Heart right ventricle (tissue), 16 donors: ENCODE data around the gene FAM20B. TPM values are rescaled to one million over a fixed set of nuclear protein-coding genes. Genes with fewer than 3 reads are reported as not detected.

Source experiments
- ATAC-seq, 8 donors: fragments of 200-7000 bp; cut with Tn5 transposase; one replicate each; pipeline ENCODE4 v1.9.1; 2020; ENCODE audit warnings: mild to moderate bottlenecking in 8 of 8, moderate library complexity in 8 of 8, moderate number of reproducible peaks in 1 of 8
- DNase-seq, 2 donors: peaks; one replicate each; pipeline ENCODE4 v3.0.0-alpha.2; 2020
- H3K27ac ChIP-seq, 10 donors: fragments of 200-600 bp; sonication (generic) in 2 of 10; one replicate each; pipeline versions ENCODE4 v1.5.0 to v1.8.0; 2020 to 2022; ENCODE audit warnings: mild to moderate bottlenecking in 3 of 10
- H3K27me3 ChIP-seq, 7 donors: fragments of 200-600 bp; one replicate each; pipeline ENCODE4 v1.8.0; 2021 to 2022; ENCODE audit warnings: mild to moderate bottlenecking in 2 of 7
- H3K36me3 ChIP-seq, 9 donors: fragments of 200-600 bp; sonication (generic) in 1 of 9; one replicate each; pipeline versions ENCODE4 v1.5.0 to v1.8.0; 2020 to 2022; ENCODE audit warnings: mild to moderate bottlenecking in 2 of 9
- H3K4me1 ChIP-seq, 9 donors: fragments of 200-600 bp; sonication (generic) in 1 of 9; one replicate each; pipeline versions ENCODE4 v1.5.0 to v1.8.0; 2020 to 2022; ENCODE audit warnings: mild to moderate bottlenecking in 4 of 9
- H3K4me3 ChIP-seq, 10 donors: fragments of 200-600 bp; sonication (generic) in 2 of 10; one replicate each; pipeline versions ENCODE4 v1.5.0 to v1.8.0; 2020 to 2022; ENCODE audit warnings: mild to moderate bottlenecking in 7 of 10, moderate library complexity in 2 of 10
- H3K9me3 ChIP-seq, 11 donors: fragments of 200-600 bp in 10 of 11; sonication (generic) in 2 of 11; one replicate each; pipeline versions ENCODE4 v1.5.0 to v1.8.0; 2013 to 2022; ENCODE audit warnings: mild to moderate bottlenecking in 2 of 11, control low read depth in 1 of 11, moderate library complexity in 1 of 11
- WGBS, 2 donors: extraction: QIAGEN DNeasy Blood & Tissue Kit; methylation state at CpG; one replicate each; pipeline ENCODE4 v1.1.7; 2013; ENCODE audit warnings: inconsistent platforms in 1 of 2; 5-methylcytosine and 5-hydroxymethylcytosine counted together
- intact Hi-C, 10 donors: fragments of 100-400 bp; cut with DNase I; formaldehyde crosslinking; loops; one replicate each; pipeline versions ENCODE4 v1.11.1 to v1.14.2; 2022
- polyA plus RNA-seq, 2 donors: library from polyadenylated mRNA; stranded (reverse); fragments of 200-250 nt; gene quantifications; one replicate each; pipeline ENCODE4 v1.2.3, GENCODE V29; 2013
- total RNA-seq, 10 donors: library from RNA; stranded (reverse); fragmentation: NEBNext Ultra II Directional in 3 of 10; extraction: Animal tissue kit (Norgen Biotek cat#: 25700) in 3 of 10; gene quantifications; one replicate each; pipeline versions ENCODE4 v1.2.1 to v1.2.4, GENCODE V29; 2021 to 2023
- TF ChIP-seq, protein P1 (sequence below), 9 donors: fragments of 200-600 bp; sonication (generic) in 2 of 9; IDR thresholded peaks; one replicate each; pipeline versions ENCODE4 v1.5.0 to v1.8.0; 2021 to 2022; ENCODE audit warnings: antibody characterized with exemption in 9 of 9, mild to moderate bottlenecking in 5 of 9, moderate library complexity in 1 of 9
- donor health status: Arrhythmogenic right ventricular cardiomyopathy.
- donor health status: ischemic (EF 13 %, LVEDD 7.1; RV severe dilation, severe dysfunction).
- donor health status: healthy with polysubstance abuse.
- donor health status: DM: no; HTN: yes; CAD: no.
- donor health status: DM: no; HTN: no; CAD: no.
- donor health status: ischemic (EF 25% LVEDD 6.9; RV normal size, moderate dysfunction).
- donor health status: ischemic (EF 25% LVEDD 5.7; RV mildly dilated, moderate dysfunction).
- donor health status: healthy.
- donor health status: DM: yes; HTN: yes; CAD: no.
- donor health status: Ischemic cardiomyopathy.
- donor health status: ischemic (EF 35%, LVEDD 5.7; RV mildly dilated, moderate dysfunction).
- donor health status: nonischemic (EF 11% LVEDD 7.7; RV severe dilation, severe dysfunction).
- donor health status: DM: yes; HTN: yes; CAD: no.
- donor health status: PGD.
- donor health status: ischemic (EF 29% LVEDD 5.4; RV normal size, mild dysfunction).
- donor health status: nonischemic (EF 23%, LVEDD 6.1; RV moderate dilation, normal function).

FAM20B gene
- total and polyA plus RNA-seq, 12 donors, result 11.9 to 63.4 (median 50.3) TPM

DNA sequence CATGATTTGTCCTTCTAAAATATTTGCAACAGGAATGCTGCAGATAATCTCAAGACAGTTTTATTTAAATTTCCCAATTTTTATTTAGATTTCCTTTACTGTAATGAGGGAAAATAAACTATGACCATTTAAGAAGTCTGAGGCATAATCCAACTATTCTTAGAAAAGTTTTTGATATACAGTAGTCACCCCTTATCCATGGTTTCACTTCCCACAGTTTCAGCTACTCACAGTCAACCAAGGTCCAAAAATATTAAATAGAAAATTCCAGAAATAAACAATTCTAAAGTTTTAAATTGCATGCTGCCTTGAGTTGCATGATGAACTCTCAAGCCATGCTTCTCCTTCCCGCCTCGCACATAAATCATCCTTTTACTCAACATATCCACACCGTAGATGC is 89.5 kb downstream of the FAM20B start:
- peaks cover 0 to 11% (median 0%) of the 10 kb centered on the region in 9 donors for H3K4me1 ChIP-seq
- intact Hi-C loops, result loop anchor here in 2 of 10 donors (5.0 to 10.0 kb wide), 2 partner anchors 110 to 257 kb away; partner anchors contain the start of gene ABL2 (in 1 of the 2)
- H3K4me3 ChIP-seq, result no peak overlapping the region
- no peak for ATAC-seq
- H3K36me3 ChIP-seq, result peaks cover 0 to 100% (median 35%) of the 10 kb centered on the region in 9 donors
- DNase-seq, result no peak
- 95 to 99% methylated on average over 3 of the region's 3 CpGs for WGBS, 2 donors
- no peaks in the 10 kb centered on the region for H3K9me3 ChIP-seq
- no peaks in the 10 kb centered on the region for H3K27me3 ChIP-seq
- no peak overlapping the region for H3K27ac ChIP-seq
- TF ChIP-seq, protein P1, sequence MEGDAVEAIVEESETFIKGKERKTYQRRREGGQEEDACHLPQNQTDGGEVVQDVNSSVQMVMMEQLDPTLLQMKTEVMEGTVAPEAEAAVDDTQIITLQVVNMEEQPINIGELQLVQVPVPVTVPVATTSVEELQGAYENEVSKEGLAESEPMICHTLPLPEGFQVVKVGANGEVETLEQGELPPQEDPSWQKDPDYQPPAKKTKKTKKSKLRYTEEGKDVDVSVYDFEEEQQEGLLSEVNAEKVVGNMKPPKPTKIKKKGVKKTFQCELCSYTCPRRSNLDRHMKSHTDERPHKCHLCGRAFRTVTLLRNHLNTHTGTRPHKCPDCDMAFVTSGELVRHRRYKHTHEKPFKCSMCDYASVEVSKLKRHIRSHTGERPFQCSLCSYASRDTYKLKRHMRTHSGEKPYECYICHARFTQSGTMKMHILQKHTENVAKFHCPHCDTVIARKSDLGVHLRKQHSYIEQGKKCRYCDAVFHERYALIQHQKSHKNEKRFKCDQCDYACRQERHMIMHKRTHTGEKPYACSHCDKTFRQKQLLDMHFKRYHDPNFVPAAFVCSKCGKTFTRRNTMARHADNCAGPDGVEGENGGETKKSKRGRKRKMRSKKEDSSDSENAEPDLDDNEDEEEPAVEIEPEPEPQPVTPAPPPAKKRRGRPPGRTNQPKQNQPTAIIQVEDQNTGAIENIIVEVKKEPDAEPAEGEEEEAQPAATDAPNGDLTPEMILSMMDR (IDR thresholded peaks at IDR 0.05), result no peak

DNA sequence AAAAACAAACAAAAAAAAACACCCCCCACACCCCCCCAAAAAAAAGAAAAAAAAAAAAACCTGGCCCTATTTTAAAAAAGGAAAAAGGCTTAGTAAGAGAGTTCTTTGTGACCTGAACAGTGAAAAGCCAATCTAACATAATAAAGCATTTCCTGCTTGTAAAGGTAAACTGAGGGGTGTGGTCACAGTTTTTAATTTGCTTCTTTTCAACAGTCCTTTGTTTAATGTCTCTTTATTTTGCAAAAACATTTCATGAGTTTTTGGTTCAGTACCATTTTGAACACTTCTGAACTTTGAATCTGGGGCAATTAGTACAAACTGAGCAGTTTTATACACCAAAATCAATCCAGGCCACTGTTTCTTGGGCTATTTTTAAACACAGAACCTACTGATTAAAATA is 93.8 kb downstream of the FAM20B start:
- ATAC-seq (no peak), DNase-seq (no peak)
- H3K27me3 ChIP-seq, result no peaks in the 10 kb centered on the region
- H3K36me3 ChIP-seq, result peaks cover 0 to 92% (median 18%) of the 10 kb centered on the region in 9 donors
- H3K27ac ChIP-seq, result peak overlapping the region in 1 of 10 donors; percentile 13
- H3K4me1 ChIP-seq, result peaks cover 0 to 15% (median 0%) of the 10 kb centered on the region in 9 donors
- H3K4me3 ChIP-seq, result no peak overlapping the region
- H3K9me3 ChIP-seq, result no peaks in the 10 kb centered on the region
- TF ChIP-seq, protein P1 (IDR thresholded peaks at IDR 0.05), result no peak
- intact Hi-C loops, result loop anchor here in 2 of 10 donors (5.0 to 10.0 kb wide), 2 partner anchors 105 to 253 kb away; partner anchors contain the start of gene ABL2 (in 1 of the 2)

DNA sequence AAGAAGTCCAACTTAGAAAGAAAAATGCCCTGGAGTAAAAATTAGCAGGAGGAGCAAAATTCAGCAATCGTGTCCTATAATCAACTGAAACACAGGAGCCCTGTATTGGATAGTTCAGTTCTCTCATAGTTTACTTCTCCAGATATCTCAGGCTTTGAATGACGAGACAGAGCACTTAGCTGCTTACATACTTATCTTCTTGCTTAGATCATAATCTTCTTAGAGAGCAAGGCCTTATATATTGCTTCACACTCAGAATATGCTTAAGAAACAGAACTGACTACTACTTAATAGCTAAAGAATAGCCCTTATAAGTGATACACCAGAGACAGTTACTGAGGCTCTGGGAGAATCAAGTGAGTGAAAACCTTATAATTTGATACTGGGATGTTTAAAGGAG is 95.0 kb downstream of the FAM20B start:
- TF ChIP-seq, protein P1 (IDR thresholded peaks at IDR 0.05), result no peak
- Histone ChIP-seq H3K9me3 (no peaks in the 10 kb centered on the region), H3K36me3 (peaks cover 0 to 90% (median 18%) of the 10 kb centered on the region in 9 donors), H3K4me1 (peaks cover 0 to 15% (median 0%) of the 10 kb centered on the region in 9 donors), H3K27ac (no peak overlapping the region), H3K27me3 (no peaks in the 10 kb centered on the region), H3K4me3 (no peak overlapping the region)
- ATAC-seq (no peak), DNase-seq (no peak)
- WGBS, 2 donors, result 89 to 98% methylated on average over 2 of the region's 2 CpGs
- intact Hi-C loops, result loop anchor here in 8 of 10 donors (1.0 to 10.0 kb wide), 6 partner anchors 64 to 247 kb away; partner anchors contain the start of genes AXDND1 (in 3 of the 8) and SOAT1 (in 2 of the 8)

DNA sequence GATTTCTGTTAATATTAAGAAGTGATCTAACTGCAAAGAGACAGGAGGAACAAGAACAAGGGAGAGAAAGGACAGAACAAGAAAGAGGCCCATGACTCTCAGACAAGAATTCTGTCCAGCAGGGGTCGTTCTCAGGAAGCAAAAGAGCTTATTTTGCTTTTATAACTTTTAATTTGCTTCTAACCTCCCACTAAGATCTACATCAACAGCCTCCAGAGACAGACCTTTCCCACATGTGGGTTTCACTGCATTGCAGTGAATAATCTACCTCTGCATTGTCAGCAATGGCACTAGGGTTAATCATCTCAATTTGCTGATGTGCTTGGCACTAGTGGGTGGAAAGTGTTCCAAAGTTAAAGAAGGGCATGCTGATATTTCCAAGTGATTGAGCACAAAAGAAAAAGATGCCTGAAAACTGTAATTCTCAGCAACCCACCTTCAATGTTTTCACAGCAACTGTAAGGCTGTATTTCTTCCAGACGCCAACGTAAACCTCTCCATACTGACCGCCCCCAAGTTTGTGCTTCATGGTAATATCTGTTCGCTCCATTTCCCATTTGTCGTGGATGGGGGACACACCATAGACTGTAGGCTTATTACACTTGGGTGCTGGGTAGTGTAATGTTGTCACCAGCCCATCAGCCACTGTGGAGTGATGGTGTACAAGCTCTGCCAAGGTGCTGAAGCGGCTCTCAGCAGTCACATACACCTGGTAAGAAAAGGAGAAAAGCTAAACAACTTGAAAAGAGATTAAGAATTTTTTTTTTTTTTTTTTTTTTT is 95.7 kb downstream of the FAM20B start:
- Histone ChIP-seq H3K27me3 (no peaks in the 10 kb centered on the region), H3K4me1 (peaks cover 0 to 19% (median 4%) of the 10 kb centered on the region in 9 donors), H3K9me3 (no peaks in the 10 kb centered on the region), H3K27ac (peak overlapping the region in 1 of 10 donors; percentile 2), H3K36me3 (peaks cover 0 to 90% (median 18%) of the 10 kb centered on the region in 9 donors), H3K4me3 (no peak overlapping the region)
- TF ChIP-seq, protein P1 (IDR thresholded peaks at IDR 0.05), result peak; percentile 35 to 75 (median 63)
- intact Hi-C loops, result loop anchor here in 8 of 10 donors (1.0 to 10.0 kb wide), 6 partner anchors 63 to 246 kb away; partner anchors contain the start of genes AXDND1 (in 3 of the 8) and SOAT1 (in 2 of the 8)
- WGBS, 2 donors, result 83 to 84% methylated on average over 7 of the region's 7 CpGs
- DNase-seq (no peak), ATAC-seq (peak in 4 of 8 donors; percentile 27 to 61 (median 51))
